Retina (tissue), 1 donor: ENCODE measurements around the gene ZBED6.

Experiments
- DNase-seq: peaks from one replicate; pipeline ENCODE4 v3.0.0-alpha.2; 2016

The ZBED6 gene

DNA sequence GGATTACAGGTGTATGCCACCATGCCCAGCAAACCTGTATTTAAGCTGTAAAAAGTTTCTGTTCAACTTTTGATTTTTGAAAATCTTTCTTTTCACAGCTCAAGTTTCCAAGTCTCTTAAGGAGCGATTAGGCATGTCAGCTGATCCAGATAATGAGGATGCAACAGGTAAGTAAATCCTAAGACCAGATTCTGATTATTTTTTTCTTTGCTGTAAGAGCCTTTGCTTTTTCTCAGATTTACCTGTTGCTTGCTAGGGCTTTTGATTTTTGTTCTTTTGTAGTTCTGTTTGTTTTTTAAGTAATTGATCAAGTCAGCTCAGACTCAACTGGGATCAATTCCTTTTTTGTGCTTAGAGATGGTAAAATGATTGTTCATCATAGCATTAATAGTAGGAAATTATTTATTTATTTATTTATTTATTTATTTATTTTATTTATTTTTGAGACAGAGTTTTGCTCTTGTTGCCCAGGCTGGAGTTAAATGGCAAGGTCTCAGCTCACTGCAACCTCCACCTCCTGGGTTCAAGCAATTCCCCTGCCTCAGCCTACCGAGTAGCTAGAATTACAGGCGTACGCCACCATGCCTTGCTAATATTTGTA lies 44.9 kb downstream of the ZBED6 start:
- DNase-seq = no peak

GRCh38 chr1:203842559-203842876 lies 47.1 kb downstream of the ZBED6 start:
- no peak for DNase-seq

DNA sequence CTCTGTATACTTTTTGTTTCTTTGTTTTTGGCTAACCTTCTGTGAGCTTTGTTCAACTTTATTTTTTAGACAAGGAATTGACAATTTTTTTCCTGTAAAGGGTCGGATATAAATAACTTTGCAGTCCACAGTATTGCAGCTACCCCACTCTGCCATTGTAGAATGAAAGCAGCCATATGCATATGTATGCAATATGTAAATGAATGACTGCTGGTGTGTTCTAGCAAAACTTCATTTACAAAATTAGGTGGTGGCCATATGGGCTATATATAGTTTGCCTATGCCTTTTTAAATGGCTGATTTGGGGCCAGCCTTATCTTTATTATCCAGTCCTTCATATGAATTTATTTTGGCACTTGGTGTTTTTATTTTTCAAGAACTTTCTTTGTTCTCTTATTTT lies 48.0 kb downstream of the ZBED6 start:
- DNase-seq = no peak
